GM12891 (cell line): ENCODE measurements around the gene SYT1.

Experiments used
- PAX5 ChIP-seq: IDR thresholded peaks from 2 replicates; pipeline ENCODE4 v1.6.1; 2011; ENCODE audit warnings: low read length, moderate library complexity, mild to moderate bottlenecking; ENCODE audit not compliant: insufficient read depth, severe bottlenecking
- POLR2AphosphoS5 ChIP-seq: IDR thresholded peaks from 2 replicates; pipeline ENCODE4 v1.6.1; 2011; ENCODE audit warnings: low read depth, low read length, control low read depth

DNA sequence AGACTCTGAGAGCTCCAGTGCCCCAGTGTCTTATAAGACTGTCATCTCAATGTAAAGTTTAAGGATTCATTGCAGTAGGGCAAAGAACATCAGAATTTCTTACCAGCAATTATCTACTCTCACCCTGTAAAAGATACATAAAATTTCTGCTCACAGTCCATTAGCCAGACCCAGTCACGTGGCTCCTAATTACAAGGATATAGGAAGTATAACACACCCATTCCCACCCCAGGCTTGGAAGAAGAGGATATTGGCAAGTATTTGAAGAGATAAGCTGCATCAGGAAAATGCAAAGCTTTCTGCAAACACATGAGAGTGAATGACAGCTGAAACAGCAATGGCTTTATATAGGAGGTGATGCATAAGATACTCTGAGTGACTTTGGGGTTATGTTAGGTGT is 14.3 kb downstream of the SYT1 start:
- TF ChIP-seq POLR2AphosphoS5 (no peak), PAX5 (no peak)
